Glutamatergic neuron (in vitro differentiated cells): ENCODE measurements around the gene PI4KA. TPM values are rescaled to one million over a fixed set of nuclear protein-coding genes. Genes with fewer than 3 reads are reported as not detected.
"Not testable (repeated sequence)": the region's sequence is repeated elsewhere in the genome, so short reads cannot be mapped to it uniquely, and the experiment has no call there.

Source experiments
- DNase-seq: peaks from one replicate; pipeline ENCODE4 v3.0.0; 2022
- H3K27ac Mint-ChIP-seq: one replicate; pipeline ENCODE4 v1.8.0; 2020; ENCODE audit warnings: mild to moderate bottlenecking, mixed read lengths, inconsistent platforms; ENCODE audit not compliant: unreplicated experiment
- H3K27me3 Mint-ChIP-seq: one replicate; pipeline ENCODE4 v1.8.0; 2020; ENCODE audit warnings: mild to moderate bottlenecking, moderate library complexity, mixed read lengths, inconsistent platforms; ENCODE audit not compliant: unreplicated experiment
- H3K36me3 Mint-ChIP-seq: one replicate; pipeline ENCODE4 v1.8.0; 2020; ENCODE audit warnings: mild to moderate bottlenecking, mixed read lengths, inconsistent platforms; ENCODE audit not compliant: unreplicated experiment
- H3K4me1 Mint-ChIP-seq: one replicate; pipeline ENCODE4 v1.8.0; 2020; ENCODE audit warnings: mild to moderate bottlenecking, low read depth, mixed read lengths, inconsistent platforms; ENCODE audit not compliant: unreplicated experiment
- H3K4me3 Mint-ChIP-seq: one replicate; pipeline ENCODE4 v1.8.0; 2020; ENCODE audit warnings: mild to moderate bottlenecking, mixed read lengths, inconsistent platforms; ENCODE audit not compliant: unreplicated experiment
- H3K9me3 Mint-ChIP-seq: one replicate; pipeline ENCODE4 v1.8.0; 2020; ENCODE audit warnings: mild to moderate bottlenecking, moderate library complexity, mixed read lengths, inconsistent platforms; ENCODE audit not compliant: unreplicated experiment
- total RNA-seq: library from RNA; stranded (reverse); fragmentation: NEBNext Ultra II Directional; extraction: Animal tissue kit (Norgen Biotek cat#: 25700); gene quantifications from one replicate; pipeline ENCODE4 v1.2.1, GENCODE V29; 2021; ENCODE audit not compliant: unreplicated experiment
- TF ChIP-seq, protein P1 (sequence below): fragments of 200-600 bp; sonication (generic); IDR thresholded peaks from one replicate; pipeline ENCODE4 v1.5.0; 2021; ENCODE audit not compliant: partially characterized antibody, unreplicated experiment

The PI4KA gene
- total RNA-seq, 1 donor from 2014 or later, result 165 TPM

GRCh38 chr22:20720692-20721408 lies 137.8 kb downstream of the PI4KA start:
- Mint-ChIP-seq H3K36me3 (no peaks in the 10 kb centered on the region), H3K27me3 (no peaks in the 10 kb centered on the region), H3K4me1 (no peaks in the 10 kb centered on the region), H3K9me3 (no peaks in the 10 kb centered on the region), H3K27ac (no peak overlapping the region), H3K4me3 (peak overlapping the region; percentile 34)
- TF ChIP-seq, protein P1, sequence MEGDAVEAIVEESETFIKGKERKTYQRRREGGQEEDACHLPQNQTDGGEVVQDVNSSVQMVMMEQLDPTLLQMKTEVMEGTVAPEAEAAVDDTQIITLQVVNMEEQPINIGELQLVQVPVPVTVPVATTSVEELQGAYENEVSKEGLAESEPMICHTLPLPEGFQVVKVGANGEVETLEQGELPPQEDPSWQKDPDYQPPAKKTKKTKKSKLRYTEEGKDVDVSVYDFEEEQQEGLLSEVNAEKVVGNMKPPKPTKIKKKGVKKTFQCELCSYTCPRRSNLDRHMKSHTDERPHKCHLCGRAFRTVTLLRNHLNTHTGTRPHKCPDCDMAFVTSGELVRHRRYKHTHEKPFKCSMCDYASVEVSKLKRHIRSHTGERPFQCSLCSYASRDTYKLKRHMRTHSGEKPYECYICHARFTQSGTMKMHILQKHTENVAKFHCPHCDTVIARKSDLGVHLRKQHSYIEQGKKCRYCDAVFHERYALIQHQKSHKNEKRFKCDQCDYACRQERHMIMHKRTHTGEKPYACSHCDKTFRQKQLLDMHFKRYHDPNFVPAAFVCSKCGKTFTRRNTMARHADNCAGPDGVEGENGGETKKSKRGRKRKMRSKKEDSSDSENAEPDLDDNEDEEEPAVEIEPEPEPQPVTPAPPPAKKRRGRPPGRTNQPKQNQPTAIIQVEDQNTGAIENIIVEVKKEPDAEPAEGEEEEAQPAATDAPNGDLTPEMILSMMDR, result no peak
- DNase-seq, result no peak

DNA sequence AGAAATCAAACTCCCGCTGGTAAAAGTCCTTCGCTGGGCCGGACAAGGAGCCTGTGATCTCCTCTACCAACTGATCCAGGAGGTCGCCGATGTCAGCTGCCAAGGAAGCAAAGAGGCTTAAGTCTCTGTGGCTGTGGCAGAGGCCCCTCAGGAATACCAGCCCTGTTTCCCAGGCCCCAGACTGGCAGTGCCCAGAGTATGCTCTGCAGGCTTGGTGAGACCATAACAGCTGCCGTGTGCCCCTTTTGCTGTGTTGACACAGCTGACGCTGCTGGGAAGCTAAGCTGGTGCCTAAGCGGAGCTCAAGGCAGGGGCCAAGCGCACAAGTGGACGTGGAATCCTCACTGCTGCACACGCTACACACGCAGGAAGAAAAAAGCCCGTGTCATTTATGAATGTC lies 139.9 kb downstream of the PI4KA start:
- not testable (repeated sequence) for H3K27ac Mint-ChIP-seq, H3K27me3 Mint-ChIP-seq

GRCh38 chr22:20717981-20718380 lies 140.6 kb downstream of the PI4KA start:
- not testable (repeated sequence) for H3K9me3 Mint-ChIP-seq, H3K4me1 Mint-ChIP-seq, H3K27me3 Mint-ChIP-seq, DNase-seq, H3K27ac Mint-ChIP-seq, H3K36me3 Mint-ChIP-seq, H3K4me3 Mint-ChIP-seq

More for the DNA sequence above, 139.9 kb downstream of the PI4KA start:
- not testable (repeated sequence) for DNase-seq, H3K9me3 Mint-ChIP-seq, H3K4me3 Mint-ChIP-seq, H3K4me1 Mint-ChIP-seq, H3K36me3 Mint-ChIP-seq

- H3K27ac Mint-ChIP-seq, H3K36me3 Mint-ChIP-seq, H3K27me3 Mint-ChIP-seq, H3K9me3 Mint-ChIP-seq, H3K4me1 Mint-ChIP-seq, DNase-seq, H3K4me3 Mint-ChIP-seq: not testable (repeated sequence)
Observed at GRCh38 chr22:20717213-20717866, 141.3 kb downstream of the PI4KA start.

- not testable (repeated sequence) for H3K36me3 Mint-ChIP-seq, H3K27ac Mint-ChIP-seq, H3K4me3 Mint-ChIP-seq, H3K4me1 Mint-ChIP-seq, DNase-seq, H3K9me3 Mint-ChIP-seq, H3K27me3 Mint-ChIP-seq
Observed at GRCh38 chr22:20713116-20713515, 145.5 kb downstream of the PI4KA start.

DNA sequence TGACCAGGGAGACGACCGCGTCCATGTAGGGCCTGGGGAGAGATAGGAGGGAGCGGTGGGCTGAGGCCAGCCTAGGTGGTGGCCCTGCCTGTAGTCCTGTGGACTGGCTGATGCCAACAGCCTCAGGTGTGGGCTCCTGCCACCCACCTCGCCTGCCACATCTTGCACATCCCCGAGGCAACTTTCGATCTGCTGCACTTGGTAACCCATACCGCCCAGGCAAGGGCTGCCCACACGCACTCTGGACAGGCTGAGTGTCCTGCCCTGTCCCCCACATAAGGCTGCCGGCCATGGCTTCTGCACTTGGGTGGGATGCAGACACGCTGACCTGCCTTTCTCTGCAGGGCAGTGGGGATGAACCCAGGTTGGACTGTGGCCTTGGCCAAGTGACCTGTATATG lies 148.6 kb downstream of the PI4KA start:
- not testable (repeated sequence) for H3K27me3 Mint-ChIP-seq, H3K4me3 Mint-ChIP-seq, DNase-seq, H3K36me3 Mint-ChIP-seq, H3K4me1 Mint-ChIP-seq, H3K27ac Mint-ChIP-seq, H3K9me3 Mint-ChIP-seq

GRCh38 chr22:20707549-20708118 lies 151.0 kb downstream of the PI4KA start:
- not testable (repeated sequence) for H3K27me3 Mint-ChIP-seq, H3K9me3 Mint-ChIP-seq, DNase-seq, H3K4me1 Mint-ChIP-seq, H3K4me3 Mint-ChIP-seq, H3K36me3 Mint-ChIP-seq, H3K27ac Mint-ChIP-seq

- not testable (repeated sequence) for H3K27me3 Mint-ChIP-seq, H3K9me3 Mint-ChIP-seq, H3K4me1 Mint-ChIP-seq, H3K27ac Mint-ChIP-seq, H3K36me3 Mint-ChIP-seq
- peak; percentile 23 for DNase-seq
- peak overlapping the region; percentile 82 for H3K4me3 Mint-ChIP-seq
Observed at GRCh38 chr22:20703816-20704609, 154.6 kb downstream of the PI4KA start.

DNA sequence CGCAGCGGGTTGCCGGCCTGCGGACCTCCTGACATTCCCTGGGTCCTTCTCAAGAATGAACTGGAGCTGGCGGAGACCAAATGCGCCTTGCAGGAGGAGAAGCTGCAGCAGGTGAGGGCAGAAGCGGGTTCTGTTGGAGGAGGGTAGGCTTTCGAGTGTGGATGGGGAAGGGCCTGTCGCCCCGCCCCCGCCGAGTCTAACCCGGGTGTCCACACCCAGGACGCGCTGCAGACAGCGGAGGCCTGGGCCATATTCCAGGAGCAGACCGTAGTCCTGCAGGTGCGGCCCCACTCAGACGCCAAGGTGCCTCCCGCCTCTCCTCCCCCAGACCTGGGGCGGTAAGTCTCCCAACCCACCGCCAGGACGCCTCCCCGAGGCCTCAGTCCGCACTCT lies 155.2 kb downstream of the PI4KA start:
- not testable (repeated sequence) for H3K27me3 Mint-ChIP-seq, H3K9me3 Mint-ChIP-seq, H3K4me1 Mint-ChIP-seq, DNase-seq, H3K36me3 Mint-ChIP-seq, H3K27ac Mint-ChIP-seq
- H3K4me3 Mint-ChIP-seq, result peak overlapping the region; percentile 70

DNA sequence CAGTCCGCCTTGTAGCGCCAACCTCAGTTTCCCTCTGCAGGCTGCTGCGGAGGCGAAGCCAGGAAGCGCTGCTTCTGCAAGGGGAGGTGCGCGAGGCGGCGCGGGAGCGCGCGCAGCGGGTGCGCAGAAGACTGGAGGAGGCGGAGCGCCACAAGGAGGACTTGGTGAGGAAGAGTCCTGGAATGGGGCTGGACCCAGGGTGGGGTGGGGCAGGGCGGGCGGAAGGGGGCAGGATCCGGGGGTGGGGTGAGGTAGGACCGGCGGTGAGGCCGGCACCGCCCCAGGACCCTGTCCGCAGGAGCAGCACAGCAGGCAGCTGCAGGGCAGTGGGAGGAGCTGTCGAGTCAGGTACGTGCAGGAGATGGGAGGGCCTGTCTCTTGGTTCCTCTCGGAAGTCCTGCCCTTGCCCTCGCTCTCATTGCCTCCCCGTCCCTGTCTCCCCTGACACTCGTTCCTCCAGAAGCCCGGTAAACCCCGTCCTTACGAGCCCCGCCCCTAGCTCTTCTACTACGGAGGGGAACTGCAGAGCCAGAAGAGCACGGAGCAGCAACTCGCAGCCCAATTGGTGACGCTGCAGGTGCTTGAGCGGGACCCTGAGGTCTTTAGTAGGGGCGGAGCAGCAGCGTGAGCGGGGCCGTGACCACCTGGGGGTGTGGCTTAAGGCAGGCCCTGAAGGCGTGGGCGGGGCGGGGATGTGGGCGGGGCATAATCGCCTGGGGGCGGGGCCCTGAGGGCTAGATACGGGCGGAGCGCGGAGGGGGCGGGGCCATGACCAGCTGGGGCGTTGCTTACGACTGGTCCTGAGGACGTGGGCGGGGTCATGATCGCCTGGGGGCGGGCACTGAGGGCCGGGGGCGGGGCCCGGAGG lies 155.8 kb downstream of the PI4KA start:
- H3K36me3 Mint-ChIP-seq, H3K9me3 Mint-ChIP-seq, H3K4me1 Mint-ChIP-seq, H3K27me3 Mint-ChIP-seq: not testable (repeated sequence)
- Mint-ChIP-seq H3K27ac (peak overlapping the region; percentile 62), H3K4me3 (peak overlapping the region; percentile 93)
- peak; percentile 97 for DNase-seq
